BE2C (cell line): ENCODE measurements around the gene ADK.

Experiments
- DNase-seq: peaks from one replicate; pipeline ENCODE4 v3.0.0-alpha.2; 2020
- H3K27me3 ChIP-seq: fragments of 250-450 bp; sonication (Bioruptor Pico); 2 replicates; pipeline ENCODE4 v1.5.1; 2020; ENCODE audit warnings: mild to moderate bottlenecking
- H3K36me3 ChIP-seq: fragments of 250-450 bp; sonication (Bioruptor Pico); 2 replicates; pipeline ENCODE4 v1.5.1; 2020; ENCODE audit warnings: mild to moderate bottlenecking
- H3K4me1 ChIP-seq: fragments of 250-450 bp; sonication (Bioruptor Pico); 2 replicates; pipeline ENCODE4 v1.5.1; 2020
- H3K4me3 ChIP-seq: 2 replicates; pipeline ENCODE4 v1.5.1; 2011; ENCODE audit warnings: low read depth, low read length
- H3K9me3 ChIP-seq: fragments of 250-450 bp; sonication (Bioruptor Pico); 2 replicates; pipeline ENCODE4 v1.5.1; 2020
- CTCF ChIP-seq: IDR thresholded peaks from 2 replicates; pipeline ENCODE4 v1.5.1; 2012; ENCODE audit warnings: mild to moderate bottlenecking, low read depth, low read length

The ADK gene

GRCh38 chr10:74174521-74174920, 23.5 kb downstream of the ADK start:
- Histone ChIP-seq H3K36me3 (no peaks in the 10 kb centered on the region), H3K4me1 (peaks cover 8% of the 10 kb centered on the region), H3K4me3 (no peak overlapping the region), H3K27me3 (no peaks in the 10 kb centered on the region), H3K9me3 (no peaks in the 10 kb centered on the region)
- no peak for TF ChIP-seq CTCF
- DNase-seq, result no peak

GRCh38 chr10:74175510-74176379, 24.7 kb downstream of the ADK start:
- TF ChIP-seq CTCF, result no peak
- peak overlapping the region; percentile 98 for H3K4me3 ChIP-seq
- no peak for DNase-seq

GRCh38 chr10:74176380-74177139, 25.5 kb downstream of the ADK start:
- TF ChIP-seq CTCF, result no peak
- Histone ChIP-seq H3K4me1 (peaks cover 8% of the 10 kb centered on the region), H3K9me3 (no peaks in the 10 kb centered on the region), H3K4me3 (peak overlapping the region; percentile 98), H3K36me3 (no peaks in the 10 kb centered on the region), H3K27me3 (no peaks in the 10 kb centered on the region)
- DNase-seq, result peak; percentile 98

More at GRCh38 chr10:74175510-74176379, 24.7 kb downstream of the ADK start:
- peaks cover 8% of the 10 kb centered on the region for H3K4me1 ChIP-seq
- no peaks in the 10 kb centered on the region for H3K36me3 ChIP-seq
- H3K9me3 ChIP-seq, result no peaks in the 10 kb centered on the region
- no peaks in the 10 kb centered on the region for H3K27me3 ChIP-seq

GRCh38 chr10:74177140-74177677, 26.2 kb downstream of the ADK start:
- H3K9me3 ChIP-seq, result no peaks in the 10 kb centered on the region
- H3K36me3 ChIP-seq, result no peaks in the 10 kb centered on the region
- no peaks in the 10 kb centered on the region for H3K27me3 ChIP-seq
- H3K4me1 ChIP-seq, result peaks cover 8% of the 10 kb centered on the region
- DNase-seq, result no peak
- no peak for TF ChIP-seq CTCF
- H3K4me3 ChIP-seq, result peak overlapping the region; percentile 98

- no peak for TF ChIP-seq CTCF
- H3K36me3 ChIP-seq, result no peaks in the 10 kb centered on the region
- no peaks in the 10 kb centered on the region for H3K27me3 ChIP-seq
- H3K4me1 ChIP-seq, result peaks cover 8% of the 10 kb centered on the region
- DNase-seq, result no peak
- peak overlapping the region; percentile 98 for H3K4me3 ChIP-seq
- no peaks in the 10 kb centered on the region for H3K9me3 ChIP-seq
Observed at GRCh38 chr10:74178042-74178791, 27.2 kb downstream of the ADK start.
